SK-N-SH (cell line): ENCODE measurements around the gene UBTF.

Experiments used
- CTCF ChIP-seq: fragments of 200-600 bp; sonication (generic); IDR thresholded peaks from 2 replicates; pipeline ENCODE4 v1.6.1; 2017; ENCODE audit warnings: antibody characterized with exemption, mild to moderate bottlenecking, moderate library complexity
- EZH2phosphoT487 ChIP-seq: fragments of 200-600 bp; sonication (generic); IDR thresholded peaks from 2 replicates; pipeline ENCODE4 v1.6.1; 2017; ENCODE audit warnings: low read depth, mixed run types, mild to moderate bottlenecking, antibody characterized with exemption, moderate library complexity, borderline replicate concordance
- GATA2 ChIP-seq: sonication (generic); formaldehyde crosslinking; IDR thresholded peaks from 2 replicates; pipeline ENCODE4 v1.5.0; 2020; ENCODE audit warnings: mild to moderate bottlenecking, missing genetic modification reagents
- JUND ChIP-seq: IDR thresholded peaks from 2 replicates; pipeline ENCODE4 v1.4.0; 2012
- MEF2A ChIP-seq: IDR thresholded peaks from 2 replicates; pipeline ENCODE4 v1.4.0; 2012; ENCODE audit warnings: low read depth, borderline replicate concordance
- RAD21 ChIP-seq: IDR thresholded peaks from 2 replicates; pipeline ENCODE4 v1.6.1; 2012; ENCODE audit warnings: mild to moderate bottlenecking, low read length
- YY1 ChIP-seq: IDR thresholded peaks from 2 replicates; pipeline ENCODE4 v1.4.0; 2012; ENCODE audit warnings: low read depth, mild to moderate bottlenecking
- TF ChIP-seq, protein P1 (sequence below): fragments of 150-350 bp; IDR thresholded peaks from 2 replicates; pipeline ENCODE4 v1.6.1; 2017; ENCODE audit warnings: antibody characterized with exemption, low read length, low read depth, borderline replicate concordance

GRCh38 chr17:44247440-44247841 lies 28.0 kb upstream of the UBTF start:
- no peak for TF ChIP-seq MEF2A
- TF ChIP-seq CTCF = no peak
- TF ChIP-seq YY1 = no peak
- TF ChIP-seq, protein P1, sequence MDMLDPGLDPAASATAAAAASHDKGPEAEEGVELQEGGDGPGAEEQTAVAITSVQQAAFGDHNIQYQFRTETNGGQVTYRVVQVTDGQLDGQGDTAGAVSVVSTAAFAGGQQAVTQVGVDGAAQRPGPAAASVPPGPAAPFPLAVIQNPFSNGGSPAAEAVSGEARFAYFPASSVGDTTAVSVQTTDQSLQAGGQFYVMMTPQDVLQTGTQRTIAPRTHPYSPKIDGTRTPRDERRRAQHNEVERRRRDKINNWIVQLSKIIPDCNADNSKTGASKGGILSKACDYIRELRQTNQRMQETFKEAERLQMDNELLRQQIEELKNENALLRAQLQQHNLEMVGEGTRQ = no peak
- TF ChIP-seq JUND = no peak
- TF ChIP-seq GATA2 (CRISPR knock-in tag) = no peak
- no peak for TF ChIP-seq RAD21
- TF ChIP-seq EZH2phosphoT487 = no peak
